SU-DHL-6 (cell line): ENCODE measurements around the gene APOL6.

ENCODE experiments used
- H2AFZ ChIP-seq: fragments of 200-600 bp; sonication (generic); 2 replicates; pipeline ENCODE4 v1.6.1; 2014; ENCODE audit warnings: low read depth, mild to moderate bottlenecking, moderate library complexity, mixed read lengths, antibody characterized with exemption, low read length; ENCODE audit not compliant: severe bottlenecking
- H3F3A ChIP-seq: fragments of 200-600 bp; shearing (Covaris generic); 2 replicates; pipeline ENCODE4 v1.6.0; 2016; ENCODE audit warnings: antibody characterized with exemption, mild to moderate bottlenecking; ENCODE audit not compliant: insufficient read depth
- H3K27ac ChIP-seq: fragments of 200-600 bp; sonication (generic); 2 replicates; pipeline ENCODE4 v1.5.1; 2016; ENCODE audit warnings: low read depth, mild to moderate bottlenecking, low read length, moderate library complexity, mixed read lengths
- H3K27me3 ChIP-seq: fragments of 200-600 bp; sonication (generic), shearing (Covaris generic); 2 replicates; pipeline ENCODE4 v1.6.0; 2014; ENCODE audit warnings: mild to moderate bottlenecking, low read length
- H3K36me3 ChIP-seq: fragments of 200-600 bp; sonication (generic); 2 replicates; pipeline ENCODE4 v1.6.1; 2014; ENCODE audit warnings: mild to moderate bottlenecking, low read length, mixed read lengths
- H3K4me2 ChIP-seq: fragments of 300-600, 200-600 bp; shearing (Covaris generic), sonication (generic); 2 replicates; pipeline ENCODE4 v1.6.0; 2014; ENCODE audit warnings: low read length, low read depth, mild to moderate bottlenecking; ENCODE audit not compliant: poor library complexity, severe bottlenecking
- H3K4me3 ChIP-seq: fragments of 200-600 bp; sonication (generic); 2 replicates; pipeline ENCODE4 v1.5.1; 2014; ENCODE audit warnings: antibody characterized with exemption, low read length, mild to moderate bottlenecking, mixed read lengths; ENCODE audit not compliant: insufficient read depth, poor library complexity, severe bottlenecking
- H3K79me2 ChIP-seq: fragments of 200-600 bp; sonication (generic); 2 replicates; pipeline ENCODE4 v1.6.1; 2014; ENCODE audit warnings: mild to moderate bottlenecking, low read length, moderate library complexity; ENCODE audit not compliant: insufficient read depth
- H3K9ac ChIP-seq: fragments of 200-600 bp; sonication (generic); 2 replicates; pipeline ENCODE4 v1.7.0; 2014; ENCODE audit warnings: mild to moderate bottlenecking, low read length
- H3K9me2 ChIP-seq: fragments of 200-600 bp; sonication (generic); replicated peaks from 2 replicates; pipeline ENCODE4 v1.6.1; 2014; ENCODE audit warnings: low read length; ENCODE audit not compliant: insufficient read depth
- H3K9me3 ChIP-seq: fragments of 200-600 bp; sonication (generic); 2 replicates; pipeline ENCODE4 v1.6.1; 2014; ENCODE audit warnings: low read length, mixed read lengths; ENCODE audit not compliant: insufficient read depth
- H4K20me1 ChIP-seq: fragments of 200-600 bp; sonication (generic); 2 replicates; pipeline ENCODE4 v1.6.1; 2014; ENCODE audit warnings: low read depth, mild to moderate bottlenecking, antibody characterized with exemption, low read length, moderate library complexity, mixed read lengths
- CTCF ChIP-seq: fragments of 200-600 bp; sonication (generic); IDR thresholded peaks from one replicate; pipeline ENCODE4 v1.5.1; 2017; ENCODE audit warnings: antibody characterized with exemption, mild to moderate bottlenecking, low read length, moderate library complexity; ENCODE audit not compliant: insufficient read depth, poor library complexity, severe bottlenecking
- EZH2phosphoT487 ChIP-seq: fragments of 200-600 bp; sonication (generic), shearing (Covaris generic); conservative IDR thresholded peaks from 2 replicates; pipeline ENCODE4 v1.6.1; 2018; ENCODE audit warnings: mild to moderate bottlenecking, antibody characterized with exemption, low read length, moderate library complexity, mixed read lengths

APOL6 gene

GRCh38 chr22:35609261-35609660 is 39.0 kb upstream of the APOL6 start:
- Histone ChIP-seq H3K9me3 (no peaks in the 10 kb centered on the region), H3K79me2 (no peaks in the 10 kb centered on the region), H3K27me3 (no peaks in the 10 kb centered on the region), H3K9ac (no peak overlapping the region), H3K36me3 (no peaks in the 10 kb centered on the region), H3F3A (no peaks in the 10 kb centered on the region), H3K9me2 (no peaks in the 10 kb centered on the region), H4K20me1 (no peaks in the 10 kb centered on the region), H3K27ac (no peak overlapping the region), H3K4me2 (no peak overlapping the region), H3K4me3 (no peak overlapping the region), H2AFZ (no peak overlapping the region)
- TF ChIP-seq CTCF (no peak), EZH2phosphoT487 (no peak)

- TF ChIP-seq EZH2phosphoT487, result no peak
- Histone ChIP-seq H3K9ac (no peak overlapping the region), H3K36me3 (no peaks in the 10 kb centered on the region), H3K79me2 (no peaks in the 10 kb centered on the region), H3K4me2 (no peak overlapping the region), H3K4me3 (no peak overlapping the region), H3K27ac (no peak overlapping the region), H3F3A (no peaks in the 10 kb centered on the region), H2AFZ (no peak overlapping the region), H3K9me2 (no peaks in the 10 kb centered on the region), H4K20me1 (no peaks in the 10 kb centered on the region), H3K9me3 (no peaks in the 10 kb centered on the region), H3K27me3 (no peaks in the 10 kb centered on the region)
These were observed 38.5 kb upstream of the APOL6 start for GRCh38 chr22:35609761-35610160.

GRCh38 chr22:35610741-35611140 is 37.5 kb upstream of the APOL6 start:
- TF ChIP-seq CTCF, result no peak
- TF ChIP-seq EZH2phosphoT487, result no peak

GRCh38 chr22:35611200-35611890 is 36.9 kb upstream of the APOL6 start:
- Histone ChIP-seq H3K27me3 (no peaks in the 10 kb centered on the region), H3K27ac (no peak overlapping the region), H3K9me3 (no peaks in the 10 kb centered on the region), H2AFZ (no peak overlapping the region), H4K20me1 (no peaks in the 10 kb centered on the region), H3K79me2 (no peaks in the 10 kb centered on the region), H3K36me3 (no peaks in the 10 kb centered on the region), H3K9ac (no peak overlapping the region), H3K4me3 (no peak overlapping the region), H3K4me2 (no peak overlapping the region), H3F3A (no peaks in the 10 kb centered on the region), H3K9me2 (no peaks in the 10 kb centered on the region)
- TF ChIP-seq EZH2phosphoT487, result no peak
- TF ChIP-seq CTCF, result no peak

More at GRCh38 chr22:35610741-35611140, 37.5 kb upstream of the APOL6 start:
- Histone ChIP-seq H3K4me2 (no peak overlapping the region), H4K20me1 (no peaks in the 10 kb centered on the region), H3K79me2 (no peaks in the 10 kb centered on the region), H3K27me3 (no peaks in the 10 kb centered on the region), H3K9ac (no peak overlapping the region), H3K27ac (no peak overlapping the region), H3K9me3 (no peaks in the 10 kb centered on the region), H3K36me3 (no peaks in the 10 kb centered on the region), H3K9me2 (no peaks in the 10 kb centered on the region), H3K4me3 (no peak overlapping the region), H2AFZ (no peak overlapping the region), H3F3A (no peaks in the 10 kb centered on the region)
